ENCODE results near the gene MYEOV.

The MYEOV gene

GRCh38 chr11:69302447-69303020 lies 8.6 kb downstream of the MYEOV start:
- DNase-seq = no peak

GRCh38 chr11:69303427-69303826 lies 9.5 kb downstream of the MYEOV start:
- DNase-seq = no peak

- DNase-seq = no peak
Measured at GRCh38 chr11:69304258-69304657, 10.3 kb downstream of the MYEOV start.

GRCh38 chr11:69304686-69305085 lies 10.7 kb downstream of the MYEOV start:
- DNase-seq = no peak

GRCh38 chr11:69305885-69306540 lies 12.1 kb downstream of the MYEOV start:
- no peak for DNase-seq

- no peak for DNase-seq
Measured at GRCh38 chr11:69306821-69307220, 12.9 kb downstream of the MYEOV start.

GRCh38 chr11:69307421-69307820 lies 13.5 kb downstream of the MYEOV start:
- no peak for DNase-seq

GRCh38 chr11:69307871-69308431 lies 14.0 kb downstream of the MYEOV start:
- DNase-seq = no peak

- no peak for DNase-seq
Measured at GRCh38 chr11:69308491-69308911, 14.5 kb downstream of the MYEOV start.

GRCh38 chr11:69308936-69309615 lies 15.1 kb downstream of the MYEOV start:
- DNase-seq = no peak

- no peak for DNase-seq
Measured at GRCh38 chr11:69309631-69310280, 15.8 kb downstream of the MYEOV start.

- DNase-seq = no peak
Measured at GRCh38 chr11:69310351-69310750, 16.4 kb downstream of the MYEOV start.

GRCh38 chr11:69310934-69311766 lies 17.2 kb downstream of the MYEOV start:
- DNase-seq = peak; percentile 37

GRCh38 chr11:69311767-69312385 lies 17.9 kb downstream of the MYEOV start:
- DNase-seq = no peak

GRCh38 chr11:69312453-69313404 lies 18.8 kb downstream of the MYEOV start:
- no peak for DNase-seq

GRCh38 chr11:69313992-69314391 lies 20.0 kb downstream of the MYEOV start:
- DNase-seq = no peak

- DNase-seq = no peak
Measured at GRCh38 chr11:69314555-69314954, 20.6 kb downstream of the MYEOV start.

GRCh38 chr11:69316956-69317355 lies 23.0 kb downstream of the MYEOV start:
- no peak for DNase-seq

GRCh38 chr11:69317401-69318092 lies 23.6 kb downstream of the MYEOV start:
- no peak for DNase-seq

- DNase-seq = no peak
Measured at GRCh38 chr11:69318093-69318420, 24.1 kb downstream of the MYEOV start.

All from stimulated activated CD4-positive, alpha-beta T cell treated with anti-CD3 and anti-CD28 coated beads, Interleukin-4, amount 100 ng/mL, for 1 hour (primary cell).